A673 (cell line): ENCODE results near the gene OVCH1. TPM values are rescaled to one million over a fixed set of nuclear protein-coding genes. Genes with fewer than 3 reads are reported as not detected.

Source experiments
- BruUV-seq: library from RNA; stranded (reverse); fragments of 400-500 nt; replicated peaks from 2 replicates; lab custom pipeline; 2021; lab: Mats Ljungman, UMichigan
- CTCF ChIA-PET: fragments of 300-600 bp; sonication (Branson Sonifier 250); formaldehyde crosslinking; loops from one replicate; lab custom pipeline; 2022; ENCODE audit warnings: antibody characterized with exemption; lab: Charles Lee
- POLR2A ChIA-PET: fragments of 300-600 bp; sonication (Branson Sonifier 250); formaldehyde crosslinking; loops from one replicate; lab custom pipeline; 2022; ENCODE audit warnings: antibody characterized with exemption; ENCODE audit not compliant: low non-redundant PET; lab: Charles Lee
- DNase-seq: peaks from one replicate; pipeline ENCODE4 v3.0.0-alpha.2; 2015; ENCODE audit warnings: low spot score
- H3K27ac ChIP-seq: fragments of 200-600 bp; sonication (generic); 2 replicates; pipeline ENCODE4 v1.5.1; 2016; ENCODE audit warnings: mixed run types, low read depth, mild to moderate bottlenecking, mixed read lengths, antibody characterized with exemption, low read length; ENCODE audit not compliant: poor library complexity, severe bottlenecking
- H3K27me3 ChIP-seq: fragments of 200-600 bp; sonication (generic); replicated peaks from 2 replicates; pipeline ENCODE4 v1.6.1; 2017; ENCODE audit warnings: mixed run types, low read depth, mild to moderate bottlenecking, mixed read lengths, antibody characterized with exemption, low read length; ENCODE audit not compliant: insufficient read depth, poor library complexity
- H3K36me3 ChIP-seq: fragments of 200-600 bp; sonication (generic); 2 replicates; pipeline ENCODE4 v1.6.1; 2016; ENCODE audit warnings: mixed run types, mild to moderate bottlenecking, mixed read lengths, antibody characterized with exemption, low read length; ENCODE audit not compliant: insufficient read depth, poor library complexity, severe bottlenecking
- H3K4me1 ChIP-seq: fragments of 200-600 bp; sonication (generic); 2 replicates; pipeline ENCODE4 v1.6.1; 2017; ENCODE audit warnings: mixed run types, mild to moderate bottlenecking, mixed read lengths, antibody characterized with exemption, low read length; ENCODE audit not compliant: insufficient read depth, poor library complexity, severe bottlenecking
- H3K4me3 ChIP-seq: fragments of 200-600 bp; sonication (generic); 2 replicates; pipeline ENCODE4 v1.5.1; 2016; ENCODE audit warnings: low read depth, mixed run types, mild to moderate bottlenecking, mixed read lengths, low read length; ENCODE audit not compliant: poor library complexity, severe bottlenecking
- H3K9me3 ChIP-seq: fragments of 200-600 bp; sonication (generic); 2 replicates; pipeline ENCODE4 v1.6.1; 2016; ENCODE audit warnings: mixed run types, low read depth, mild to moderate bottlenecking, mixed read lengths, antibody characterized with exemption, low read length; ENCODE audit not compliant: poor library complexity, severe bottlenecking
- CTCF ChIP-seq: fragments of 300-800, 200-600 bp; sonication (generic); conservative IDR thresholded peaks from 2 replicates; pipeline ENCODE4 v1.5.1; 2017; ENCODE audit warnings: low read depth, mild to moderate bottlenecking, antibody characterized with exemption, low read length, moderate library complexity, mixed read lengths
- EZH2 ChIP-seq: fragments of 200-600 bp; sonication (generic); IDR thresholded peaks from 2 replicates; pipeline ENCODE4 v1.6.1; 2017; ENCODE audit warnings: borderline replicate concordance, low read depth, mild to moderate bottlenecking, mixed read lengths, antibody characterized with exemption, low read length; ENCODE audit not compliant: poor library complexity, severe bottlenecking
- intact Hi-C: fragments of 100-400 bp; cut with micrococcal nuclease; formaldehyde crosslinking; loops from one replicate; pipeline ENCODE4 v1.10.0; 2022; ENCODE audit not compliant: unreplicated experiment
- total RNA-seq: library from RNA; stranded (reverse); gene quantifications from 2 replicates; pipeline ENCODE4 v1.2.3, GENCODE V29; 2021

Gene OVCH1
- total RNA-seq, 1 experiment from 2014 or later = 0.09 TPM

- intact Hi-C loops = no loop called here
- no TSS peak for BruUV-seq
- H3K4me1 ChIP-seq = no peaks in the 10 kb centered on the region
- TF ChIP-seq EZH2 = no peak
- TF ChIP-seq CTCF = no peak
- DNase-seq = no peak
- ChIA-PET POLR2A (no interaction called here), CTCF (no interaction called here)
- H3K9me3 ChIP-seq = no peaks in the 10 kb centered on the region
- H3K4me3 ChIP-seq = no peak overlapping the region
- no peak overlapping the region for H3K27ac ChIP-seq
- no peaks in the 10 kb centered on the region for H3K27me3 ChIP-seq
- no peaks in the 10 kb centered on the region for H3K36me3 ChIP-seq
Observed at GRCh38 chr12:29403991-29404390, 93.5 kb downstream of the OVCH1 start.

GRCh38 chr12:29402437-29402836 lies 95.0 kb downstream of the OVCH1 start:
- H3K27me3 ChIP-seq = no peaks in the 10 kb centered on the region
- ChIA-PET POLR2A (no interaction called here), CTCF (no interaction called here)
- no peak for TF ChIP-seq EZH2
- TF ChIP-seq CTCF = no peak
- no peaks in the 10 kb centered on the region for H3K4me1 ChIP-seq
- intact Hi-C loops = no loop called here
- H3K9me3 ChIP-seq = no peaks in the 10 kb centered on the region
- no peaks in the 10 kb centered on the region for H3K36me3 ChIP-seq
- no peak overlapping the region for H3K4me3 ChIP-seq
- BruUV-seq = no TSS peak
- H3K27ac ChIP-seq = no peak overlapping the region
- DNase-seq = no peak

- intact Hi-C loops = no loop called here
- no peaks in the 10 kb centered on the region for H3K4me1 ChIP-seq
- no peak overlapping the region for H3K4me3 ChIP-seq
- TF ChIP-seq EZH2 = no peak
- TF ChIP-seq CTCF = no peak
- no TSS peak for BruUV-seq
- POLR2A ChIA-PET = no interaction called here
- DNase-seq = no peak
- no peaks in the 10 kb centered on the region for H3K9me3 ChIP-seq
- H3K27me3 ChIP-seq = no peaks in the 10 kb centered on the region
- H3K36me3 ChIP-seq = no peaks in the 10 kb centered on the region
- CTCF ChIA-PET = no interaction called here
- H3K27ac ChIP-seq = no peak overlapping the region
Observed at GRCh38 chr12:29398495-29398894, 99.0 kb downstream of the OVCH1 start.
